Endodermal cell (in vitro differentiated cells): ENCODE results near the gene CXCL16. TPM values are rescaled to one million over a fixed set of nuclear protein-coding genes. Genes with fewer than 3 reads are reported as not detected.

Source experiments
- DNase-seq: peaks from one replicate; pipeline ENCODE4 v3.0.0-alpha.2; 2017
- H3K27ac ChIP-seq: 2 replicates; pipeline ENCODE4 v1.5.1; 2013; ENCODE audit warnings: mild to moderate bottlenecking, low read depth, low read length, moderate library complexity
- H3K27me3 ChIP-seq: 2 replicates; pipeline ENCODE4 v1.6.1; 2013; ENCODE audit warnings: mild to moderate bottlenecking, low read length, moderate library complexity; ENCODE audit not compliant: insufficient read depth, control insufficient read depth, poor library complexity, severe bottlenecking
- H3K36me3 ChIP-seq: 2 replicates; pipeline ENCODE4 v1.7.0; 2013; ENCODE audit warnings: mild to moderate bottlenecking, low read length, moderate library complexity; ENCODE audit not compliant: control insufficient read depth, insufficient read depth
- H3K4me1 ChIP-seq: one replicate; pipeline ENCODE4 v1.7.0; 2013; ENCODE audit warnings: low read length; ENCODE audit not compliant: control insufficient read depth, insufficient read depth
- H3K4me3 ChIP-seq: 2 replicates; pipeline ENCODE4 v1.5.1; 2013; ENCODE audit warnings: mild to moderate bottlenecking, low read length, moderate library complexity
- H3K9ac ChIP-seq: 2 replicates; pipeline ENCODE4 v1.6.1; 2013; ENCODE audit warnings: mild to moderate bottlenecking, low read length, moderate library complexity; ENCODE audit not compliant: poor library complexity, severe bottlenecking; ENCODE audit errors: extremely low read depth
- H3K9me3 ChIP-seq: 2 replicates; pipeline ENCODE4 v1.6.1; 2013; ENCODE audit warnings: mild to moderate bottlenecking, low read length, moderate library complexity; ENCODE audit not compliant: control insufficient read depth
- H3K27ac Mint-ChIP-seq: 2 replicates; pipeline ENCODE4 v1.8.0; 2020; ENCODE audit warnings: mixed read lengths
- H3K27me3 Mint-ChIP-seq: 2 replicates; pipeline ENCODE4 v1.8.0; 2021; ENCODE audit warnings: mild to moderate bottlenecking, mixed read lengths; ENCODE audit not compliant: insufficient read depth
- H3K36me3 Mint-ChIP-seq: 2 replicates; pipeline ENCODE4 v1.8.0; 2020; ENCODE audit warnings: low read depth, mixed read lengths
- H3K4me1 Mint-ChIP-seq: 2 replicates; pipeline ENCODE4 v1.8.0; 2020; ENCODE audit warnings: mixed read lengths
- H3K4me3 Mint-ChIP-seq: 2 replicates; pipeline ENCODE4 v1.8.0; 2020; ENCODE audit warnings: mild to moderate bottlenecking, moderate library complexity, mixed read lengths
- H3K9me3 Mint-ChIP-seq: 2 replicates; pipeline ENCODE4 v1.8.0; 2020; ENCODE audit warnings: mild to moderate bottlenecking, mixed read lengths
- WGBS, 2 experiments: methylation state at CpG; one replicate each; pipeline versions ENCODE4 v1.1.5 to v1.1.7; 2013; ENCODE audit warnings: missing lambda C conversion rate in 2 of 2, mixed read lengths in 1 of 2; ENCODE audit not compliant: insufficient coverage in 1 of 2, insufficient read length in 1 of 2; 5-methylcytosine and 5-hydroxymethylcytosine counted together
- total RNA-seq, 2 donors: library from RNA; stranded (reverse); fragmentation: NEBNext Ultra II Directional in 1 of 2; extraction: Animal tissue kit (Norgen Biotek cat#: 25700) in 1 of 2; gene quantifications; 2 replicates in 1 of 2; 3 replicates in 1 of 2; pipeline ENCODE4 v1.2.1, GENCODE V29; 2021
- TF ChIP-seq, protein P1 (sequence below): fragments of 200-600 bp; sonication (generic); conservative IDR thresholded peaks from 2 replicates; pipeline ENCODE4 v1.5.0; 2021; ENCODE audit warnings: antibody characterized with exemption, mild to moderate bottlenecking

CXCL16 gene
- total RNA-seq, 2 donors from 2014 or later, result 0.60 to 0.73 TPM

- no peak overlapping the region for H3K27ac Mint-ChIP-seq
Observed at GRCh38 chr17:4785311-4786105, 45.8 kb upstream of the CXCL16 start.

DNA sequence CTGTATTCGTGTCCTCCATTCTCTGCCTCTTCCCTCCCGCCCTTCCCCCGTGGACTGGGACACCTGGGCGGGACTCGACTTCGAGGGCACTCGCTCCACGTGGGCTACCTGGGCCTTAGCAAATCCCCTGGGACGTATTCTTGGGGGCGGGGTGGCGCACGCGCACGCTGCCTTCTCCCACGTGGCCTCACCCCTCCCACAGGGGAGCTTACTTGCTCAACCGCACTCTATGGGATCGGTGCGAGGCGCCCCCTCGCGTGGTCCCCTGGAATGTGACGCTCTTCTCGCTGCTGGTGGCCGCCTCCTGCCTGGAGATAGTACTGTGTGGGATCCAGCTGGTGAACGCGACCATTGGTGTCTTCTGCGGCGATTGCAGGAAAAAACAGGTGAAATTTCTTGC, 42.9 kb upstream of the CXCL16 start:
- H3K36me3 ChIP-seq, result no peaks in the 10 kb centered on the region
- H3K27me3 ChIP-seq, result peaks cover 68% of the 10 kb centered on the region
- Mint-ChIP-seq H3K27me3 (peaks cover 76% of the 10 kb centered on the region), H3K27ac (no peak overlapping the region), H3K4me1 (no peaks in the 10 kb centered on the region), H3K36me3 (no peaks in the 10 kb centered on the region), H3K4me3 (no peak overlapping the region), H3K9me3 (no peaks in the 10 kb centered on the region)
- no peaks in the 10 kb centered on the region for H3K9me3 ChIP-seq
- H3K27ac ChIP-seq, result no peak overlapping the region
- DNase-seq, result peak; percentile 63
- H3K9ac ChIP-seq, result no peak overlapping the region
- H3K4me3 ChIP-seq, result no peak overlapping the region
- WGBS, 2 experiments, result 75 to 88% methylated on average over 12 to 28 of the region's 28 CpGs
- H3K4me1 ChIP-seq, result no peaks in the 10 kb centered on the region
- TF ChIP-seq, protein P1, sequence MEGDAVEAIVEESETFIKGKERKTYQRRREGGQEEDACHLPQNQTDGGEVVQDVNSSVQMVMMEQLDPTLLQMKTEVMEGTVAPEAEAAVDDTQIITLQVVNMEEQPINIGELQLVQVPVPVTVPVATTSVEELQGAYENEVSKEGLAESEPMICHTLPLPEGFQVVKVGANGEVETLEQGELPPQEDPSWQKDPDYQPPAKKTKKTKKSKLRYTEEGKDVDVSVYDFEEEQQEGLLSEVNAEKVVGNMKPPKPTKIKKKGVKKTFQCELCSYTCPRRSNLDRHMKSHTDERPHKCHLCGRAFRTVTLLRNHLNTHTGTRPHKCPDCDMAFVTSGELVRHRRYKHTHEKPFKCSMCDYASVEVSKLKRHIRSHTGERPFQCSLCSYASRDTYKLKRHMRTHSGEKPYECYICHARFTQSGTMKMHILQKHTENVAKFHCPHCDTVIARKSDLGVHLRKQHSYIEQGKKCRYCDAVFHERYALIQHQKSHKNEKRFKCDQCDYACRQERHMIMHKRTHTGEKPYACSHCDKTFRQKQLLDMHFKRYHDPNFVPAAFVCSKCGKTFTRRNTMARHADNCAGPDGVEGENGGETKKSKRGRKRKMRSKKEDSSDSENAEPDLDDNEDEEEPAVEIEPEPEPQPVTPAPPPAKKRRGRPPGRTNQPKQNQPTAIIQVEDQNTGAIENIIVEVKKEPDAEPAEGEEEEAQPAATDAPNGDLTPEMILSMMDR, result no peak

More at GRCh38 chr17:4785311-4786105, 45.8 kb upstream of the CXCL16 start:
- no peaks in the 10 kb centered on the region for H3K36me3 Mint-ChIP-seq
- Histone ChIP-seq H3K27me3 (peaks cover 72% of the 10 kb centered on the region), H3K9me3 (no peaks in the 10 kb centered on the region), H3K9ac (no peak overlapping the region), H3K27ac (no peak overlapping the region), H3K4me3 (no peak overlapping the region), H3K36me3 (no peaks in the 10 kb centered on the region), H3K4me1 (no peaks in the 10 kb centered on the region)
- H3K27me3 Mint-ChIP-seq, result peaks cover 73% of the 10 kb centered on the region
- no peak overlapping the region for H3K4me3 Mint-ChIP-seq
- peaks cover 6% of the 10 kb centered on the region for H3K4me1 Mint-ChIP-seq
- H3K9me3 Mint-ChIP-seq, result no peaks in the 10 kb centered on the region
- TF ChIP-seq, protein P1, result no peak
- peak; percentile 51 for DNase-seq
- 74 to 83% methylated on average over 45 to 61 of the region's 61 CpGs for WGBS, 2 experiments

GRCh38 chr17:4780325-4780955, 40.7 kb upstream of the CXCL16 start:
- H3K27ac ChIP-seq, result no peak overlapping the region
- H3K4me3 Mint-ChIP-seq, result no peak overlapping the region
- no peaks in the 10 kb centered on the region for H3K4me1 ChIP-seq
- H3K4me1 Mint-ChIP-seq, result no peaks in the 10 kb centered on the region
- H3K36me3 ChIP-seq, result no peaks in the 10 kb centered on the region
- H3K9me3 ChIP-seq, result no peaks in the 10 kb centered on the region
- H3K36me3 Mint-ChIP-seq, result no peaks in the 10 kb centered on the region
- H3K4me3 ChIP-seq, result no peak overlapping the region
- no peak overlapping the region for H3K9ac ChIP-seq
- H3K27me3 ChIP-seq, result peaks cover 46% of the 10 kb centered on the region
- H3K27ac Mint-ChIP-seq, result no peak overlapping the region
- TF ChIP-seq, protein P1, result no peak
- H3K9me3 Mint-ChIP-seq, result no peaks in the 10 kb centered on the region
- peaks cover 57% of the 10 kb centered on the region for H3K27me3 Mint-ChIP-seq
- no peak for DNase-seq
- 85 to 88% methylated on average over 10 to 11 of the region's 11 CpGs for WGBS, 2 experiments
